ENCODE data around the gene ZNF253. TPM values are rescaled to one million over a fixed set of nuclear protein-coding genes. Genes with fewer than 3 reads are reported as not detected.
A peak's percentile ranks its signal among the peaks of the same experiment; 100 is the strongest.

Gene ZNF253
- total and polyA plus RNA-seq, 2 experiments from 2014 or later, result 31.4 to 44.7 TPM

DNA sequence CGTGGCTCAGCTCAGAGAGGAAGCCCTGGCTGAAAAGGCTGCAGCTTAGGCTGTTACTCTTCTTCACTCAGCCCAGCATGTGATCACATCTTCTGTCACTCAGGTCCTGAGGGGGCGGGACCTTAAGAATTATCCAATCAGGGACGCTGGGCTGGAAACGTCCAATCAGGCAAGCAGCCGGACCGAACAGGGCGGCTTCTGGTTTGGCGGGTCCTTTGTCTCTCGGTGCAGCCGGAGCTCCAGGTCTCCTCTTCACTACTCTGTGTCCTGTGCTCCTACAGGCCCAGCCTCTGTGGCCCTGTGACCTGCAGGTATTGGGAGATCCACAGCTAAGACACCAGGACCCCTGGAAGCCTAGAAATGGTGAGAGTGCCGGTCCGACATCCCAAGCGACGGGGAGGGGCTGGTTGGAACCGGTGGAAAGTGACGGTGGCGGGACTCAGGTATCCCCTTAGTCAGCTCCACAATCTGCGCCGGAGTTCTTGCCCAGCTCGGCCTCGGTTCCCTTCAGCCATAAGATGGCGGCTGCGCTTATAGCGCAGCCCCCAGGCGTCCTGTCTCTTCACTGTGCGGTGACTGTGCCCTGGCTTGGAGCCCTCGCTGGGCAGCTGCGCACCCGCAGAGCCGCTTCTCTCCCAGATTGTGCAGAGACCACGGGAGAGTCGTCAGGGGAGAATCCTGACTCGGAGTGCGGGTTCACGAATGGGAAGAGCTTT is 35.2 kb downstream of the ZNF253 start, which contains the start of gene ZNF93:
ZNF93 (plus strand) TSS at position 218 of the 716 bp plus-strand sequence; CDS start at position 361, 143 bp downstream.
- peak within 1 kb of the TSS; percentile 96 for H3K27ac ChIP-seq (ENCODE audit: low read depth)
- Mint-ChIP-seq H3K4me1 (peaks cover 37% of the 10 kb centered on the region), H3K36me3 (ENCODE audit: low read depth) (peaks cover 52% of the 10 kb centered on the region), H3K4me3 (peak within 1 kb of the TSS; percentile 98), H3K9me3 (peaks cover 22% of the 10 kb centered on the region), H3K27me3 (ENCODE audit: insufficient read depth, low read depth, poor library complexity) (peaks cover 15% of the 10 kb centered on the region), H3K27ac (peak within 1 kb of the TSS; percentile 99)
- H4K20me1 ChIP-seq (replicated peaks; ENCODE audit: insufficient read depth), result peaks cover 33% of the 10 kb centered on the region
- peaks cover 3% of the 10 kb centered on the region; the same call in 1 of the 2 replicates for H3F3A ChIP-seq (replicated peaks; ENCODE audit: low read depth)
- H3K4me3 ChIP-seq, result peak within 1 kb of the TSS; percentile 77
- H3K4me1 ChIP-seq (ENCODE audit: insufficient read depth), result peaks cover 42% of the 10 kb centered on the region
- peak within 1 kb of the TSS; percentile 80 for H3K4me2 ChIP-seq
- TF ChIP-seq ZNF331 (CRISPR knock-in tag; IDR thresholded peaks at IDR 0.05; ENCODE audit: low read depth) (no peak), EZH2phosphoT487 (IDR thresholded peaks at IDR 0.05; ENCODE audit: unreplicated experiment) (no peak), NANOG (IDR thresholded peaks at IDR 0.05; ENCODE audit: borderline replicate concordance) (no peak), EZH2 (IDR thresholded peaks at IDR 0.05; ENCODE audit: low read depth, unreplicated experiment) (no peak), CREB1 (CRISPR knock-in tag; IDR thresholded peaks at IDR 0.05; ENCODE audit: low read depth) (no peak), ZNF114 (CRISPR knock-in tag; IDR thresholded peaks at IDR 0.05) (no peak), POLR2AphosphoS5 (IDR thresholded peaks at IDR 0.05; ENCODE audit: low read depth) (peak; percentile 98), JUNB (IDR thresholded peaks at IDR 0.05; ENCODE audit: unreplicated experiment) (no peak), STAT1 (IDR thresholded peaks at IDR 0.05; ENCODE audit: unreplicated experiment) (no peak)
- TF ChIP-seq, protein P1, sequence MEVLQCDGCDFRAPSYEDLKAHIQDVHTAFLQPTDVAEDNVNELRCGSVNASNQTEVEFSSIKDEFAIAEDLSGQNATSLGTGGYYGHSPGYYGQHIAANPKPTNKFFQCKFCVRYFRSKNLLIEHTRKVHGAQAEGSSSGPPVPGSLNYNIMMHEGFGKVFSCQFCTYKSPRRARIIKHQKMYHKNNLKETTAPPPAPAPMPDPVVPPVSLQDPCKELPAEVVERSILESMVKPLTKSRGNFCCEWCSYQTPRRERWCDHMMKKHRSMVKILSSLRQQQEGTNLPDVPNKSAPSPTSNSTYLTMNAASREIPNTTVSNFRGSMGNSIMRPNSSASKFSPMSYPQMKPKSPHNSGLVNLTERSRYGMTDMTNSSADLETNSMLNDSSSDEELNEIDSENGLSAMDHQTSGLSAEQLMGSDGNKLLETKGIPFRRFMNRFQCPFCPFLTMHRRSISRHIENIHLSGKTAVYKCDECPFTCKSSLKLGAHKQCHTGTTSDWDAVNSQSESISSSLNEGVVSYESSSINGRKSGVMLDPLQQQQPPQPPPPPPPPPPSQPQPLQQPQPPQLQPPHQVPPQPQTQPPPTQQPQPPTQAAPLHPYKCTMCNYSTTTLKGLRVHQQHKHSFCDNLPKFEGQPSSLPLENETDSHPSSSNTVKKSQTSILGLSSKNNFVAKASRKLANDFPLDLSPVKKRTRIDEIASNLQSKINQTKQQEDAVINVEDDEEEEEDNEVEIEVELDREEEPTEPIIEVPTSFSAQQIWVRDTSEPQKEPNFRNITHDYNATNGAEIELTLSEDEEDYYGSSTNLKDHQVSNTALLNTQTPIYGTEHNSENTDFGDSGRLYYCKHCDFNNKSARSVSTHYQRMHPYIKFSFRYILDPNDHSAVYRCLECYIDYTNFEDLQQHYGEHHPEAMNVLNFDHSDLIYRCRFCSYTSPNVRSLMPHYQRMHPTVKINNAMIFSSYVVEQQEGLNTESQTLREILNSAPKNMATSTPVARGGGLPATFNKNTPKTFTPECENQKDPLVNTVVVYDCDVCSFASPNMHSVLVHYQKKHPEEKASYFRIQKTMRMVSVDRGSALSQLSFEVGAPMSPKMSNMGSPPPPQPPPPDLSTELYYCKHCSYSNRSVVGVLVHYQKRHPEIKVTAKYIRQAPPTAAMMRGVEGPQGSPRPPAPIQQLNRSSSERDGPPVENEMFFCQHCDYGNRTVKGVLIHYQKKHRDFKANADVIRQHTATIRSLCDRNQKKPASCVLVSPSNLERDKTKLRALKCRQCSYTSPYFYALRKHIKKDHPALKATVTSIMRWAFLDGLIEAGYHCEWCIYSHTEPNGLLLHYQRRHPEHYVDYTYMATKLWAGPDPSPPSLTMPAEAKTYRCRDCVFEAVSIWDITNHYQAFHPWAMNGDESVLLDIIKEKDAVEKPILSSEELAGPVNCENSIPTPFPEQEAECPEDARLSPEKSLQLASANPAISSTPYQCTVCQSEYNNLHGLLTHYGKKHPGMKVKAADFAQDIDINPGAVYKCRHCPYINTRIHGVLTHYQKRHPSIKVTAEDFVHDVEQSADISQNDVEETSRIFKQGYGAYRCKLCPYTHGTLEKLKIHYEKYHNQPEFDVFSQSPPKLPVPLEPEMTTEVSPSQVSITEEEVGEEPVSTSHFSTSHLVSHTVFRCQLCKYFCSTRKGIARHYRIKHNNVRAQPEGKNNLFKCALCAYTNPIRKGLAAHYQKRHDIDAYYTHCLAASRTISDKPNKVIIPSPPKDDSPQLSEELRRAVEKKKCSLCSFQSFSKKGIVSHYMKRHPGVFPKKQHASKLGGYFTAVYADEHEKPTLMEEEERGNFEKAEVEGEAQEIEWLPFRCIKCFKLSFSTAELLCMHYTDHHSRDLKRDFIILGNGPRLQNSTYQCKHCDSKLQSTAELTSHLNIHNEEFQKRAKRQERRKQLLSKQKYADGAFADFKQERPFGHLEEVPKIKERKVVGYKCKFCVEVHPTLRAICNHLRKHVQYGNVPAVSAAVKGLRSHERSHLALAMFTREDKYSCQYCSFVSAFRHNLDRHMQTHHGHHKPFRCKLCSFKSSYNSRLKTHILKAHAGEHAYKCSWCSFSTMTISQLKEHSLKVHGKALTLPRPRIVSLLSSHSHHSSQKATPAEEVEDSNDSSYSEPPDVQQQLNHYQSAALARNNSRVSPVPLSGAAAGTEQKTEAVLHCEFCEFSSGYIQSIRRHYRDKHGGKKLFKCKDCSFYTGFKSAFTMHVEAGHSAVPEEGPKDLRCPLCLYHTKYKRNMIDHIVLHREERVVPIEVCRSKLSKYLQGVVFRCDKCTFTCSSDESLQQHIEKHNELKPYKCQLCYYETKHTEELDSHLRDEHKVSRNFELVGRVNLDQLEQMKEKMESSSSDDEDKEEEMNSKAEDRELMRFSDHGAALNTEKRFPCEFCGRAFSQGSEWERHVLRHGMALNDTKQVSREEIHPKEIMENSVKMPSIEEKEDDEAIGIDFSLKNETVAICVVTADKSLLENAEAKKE (CRISPR knock-in tag; IDR thresholded peaks at IDR 0.05), result no peak
- TF ChIP-seq, protein P2, sequence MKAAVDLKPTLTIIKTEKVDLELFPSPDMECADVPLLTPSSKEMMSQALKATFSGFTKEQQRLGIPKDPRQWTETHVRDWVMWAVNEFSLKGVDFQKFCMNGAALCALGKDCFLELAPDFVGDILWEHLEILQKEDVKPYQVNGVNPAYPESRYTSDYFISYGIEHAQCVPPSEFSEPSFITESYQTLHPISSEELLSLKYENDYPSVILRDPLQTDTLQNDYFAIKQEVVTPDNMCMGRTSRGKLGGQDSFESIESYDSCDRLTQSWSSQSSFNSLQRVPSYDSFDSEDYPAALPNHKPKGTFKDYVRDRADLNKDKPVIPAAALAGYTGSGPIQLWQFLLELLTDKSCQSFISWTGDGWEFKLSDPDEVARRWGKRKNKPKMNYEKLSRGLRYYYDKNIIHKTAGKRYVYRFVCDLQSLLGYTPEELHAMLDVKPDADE (IDR thresholded peaks at IDR 0.05), result no peak; the same call in 1 of the 2 replicates
- TF ChIP-seq, protein P3, sequence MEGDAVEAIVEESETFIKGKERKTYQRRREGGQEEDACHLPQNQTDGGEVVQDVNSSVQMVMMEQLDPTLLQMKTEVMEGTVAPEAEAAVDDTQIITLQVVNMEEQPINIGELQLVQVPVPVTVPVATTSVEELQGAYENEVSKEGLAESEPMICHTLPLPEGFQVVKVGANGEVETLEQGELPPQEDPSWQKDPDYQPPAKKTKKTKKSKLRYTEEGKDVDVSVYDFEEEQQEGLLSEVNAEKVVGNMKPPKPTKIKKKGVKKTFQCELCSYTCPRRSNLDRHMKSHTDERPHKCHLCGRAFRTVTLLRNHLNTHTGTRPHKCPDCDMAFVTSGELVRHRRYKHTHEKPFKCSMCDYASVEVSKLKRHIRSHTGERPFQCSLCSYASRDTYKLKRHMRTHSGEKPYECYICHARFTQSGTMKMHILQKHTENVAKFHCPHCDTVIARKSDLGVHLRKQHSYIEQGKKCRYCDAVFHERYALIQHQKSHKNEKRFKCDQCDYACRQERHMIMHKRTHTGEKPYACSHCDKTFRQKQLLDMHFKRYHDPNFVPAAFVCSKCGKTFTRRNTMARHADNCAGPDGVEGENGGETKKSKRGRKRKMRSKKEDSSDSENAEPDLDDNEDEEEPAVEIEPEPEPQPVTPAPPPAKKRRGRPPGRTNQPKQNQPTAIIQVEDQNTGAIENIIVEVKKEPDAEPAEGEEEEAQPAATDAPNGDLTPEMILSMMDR (conservative IDR thresholded peaks at IDR 0.05; ENCODE audit: low read depth in 2 of 2), result no peak
- TF ChIP-seq, protein P4, sequence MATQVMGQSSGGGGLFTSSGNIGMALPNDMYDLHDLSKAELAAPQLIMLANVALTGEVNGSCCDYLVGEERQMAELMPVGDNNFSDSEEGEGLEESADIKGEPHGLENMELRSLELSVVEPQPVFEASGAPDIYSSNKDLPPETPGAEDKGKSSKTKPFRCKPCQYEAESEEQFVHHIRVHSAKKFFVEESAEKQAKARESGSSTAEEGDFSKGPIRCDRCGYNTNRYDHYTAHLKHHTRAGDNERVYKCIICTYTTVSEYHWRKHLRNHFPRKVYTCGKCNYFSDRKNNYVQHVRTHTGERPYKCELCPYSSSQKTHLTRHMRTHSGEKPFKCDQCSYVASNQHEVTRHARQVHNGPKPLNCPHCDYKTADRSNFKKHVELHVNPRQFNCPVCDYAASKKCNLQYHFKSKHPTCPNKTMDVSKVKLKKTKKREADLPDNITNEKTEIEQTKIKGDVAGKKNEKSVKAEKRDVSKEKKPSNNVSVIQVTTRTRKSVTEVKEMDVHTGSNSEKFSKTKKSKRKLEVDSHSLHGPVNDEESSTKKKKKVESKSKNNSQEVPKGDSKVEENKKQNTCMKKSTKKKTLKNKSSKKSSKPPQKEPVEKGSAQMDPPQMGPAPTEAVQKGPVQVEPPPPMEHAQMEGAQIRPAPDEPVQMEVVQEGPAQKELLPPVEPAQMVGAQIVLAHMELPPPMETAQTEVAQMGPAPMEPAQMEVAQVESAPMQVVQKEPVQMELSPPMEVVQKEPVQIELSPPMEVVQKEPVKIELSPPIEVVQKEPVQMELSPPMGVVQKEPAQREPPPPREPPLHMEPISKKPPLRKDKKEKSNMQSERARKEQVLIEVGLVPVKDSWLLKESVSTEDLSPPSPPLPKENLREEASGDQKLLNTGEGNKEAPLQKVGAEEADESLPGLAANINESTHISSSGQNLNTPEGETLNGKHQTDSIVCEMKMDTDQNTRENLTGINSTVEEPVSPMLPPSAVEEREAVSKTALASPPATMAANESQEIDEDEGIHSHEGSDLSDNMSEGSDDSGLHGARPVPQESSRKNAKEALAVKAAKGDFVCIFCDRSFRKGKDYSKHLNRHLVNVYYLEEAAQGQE (IDR thresholded peaks at IDR 0.05; ENCODE audit: unreplicated experiment), result peak; percentile 26
- H2AFZ ChIP-seq, result no peak within 1 kb of the TSS
- DNase-seq (ENCODE audit: low spot score) (peak; percentile 99), ATAC-seq (peak; percentile 93)
- H3K27me3 ChIP-seq (ENCODE audit: insufficient read depth), result no peaks in the 10 kb centered on the region
- peaks cover 48% of the 10 kb centered on the region for H3K79me2 ChIP-seq (replicated peaks; ENCODE audit: insufficient read depth)
- no peaks in the 10 kb centered on the region for H3K36me3 ChIP-seq (ENCODE audit: insufficient read depth)
- no peaks in the 10 kb centered on the region for H3K9me2 ChIP-seq (ENCODE audit: insufficient read depth)
